ENCODE data around the gene SLAMF6. TPM values are rescaled to one million over a fixed set of nuclear protein-coding genes. Genes with fewer than 3 reads are reported as not detected.
"Not testable (repeated sequence)": the region's sequence is repeated elsewhere in the genome, so short reads cannot be mapped to it uniquely, and the experiment has no call there.

The SLAMF6 gene
- polyA plus RNA-seq, 1 experiment = not detected

DNA sequence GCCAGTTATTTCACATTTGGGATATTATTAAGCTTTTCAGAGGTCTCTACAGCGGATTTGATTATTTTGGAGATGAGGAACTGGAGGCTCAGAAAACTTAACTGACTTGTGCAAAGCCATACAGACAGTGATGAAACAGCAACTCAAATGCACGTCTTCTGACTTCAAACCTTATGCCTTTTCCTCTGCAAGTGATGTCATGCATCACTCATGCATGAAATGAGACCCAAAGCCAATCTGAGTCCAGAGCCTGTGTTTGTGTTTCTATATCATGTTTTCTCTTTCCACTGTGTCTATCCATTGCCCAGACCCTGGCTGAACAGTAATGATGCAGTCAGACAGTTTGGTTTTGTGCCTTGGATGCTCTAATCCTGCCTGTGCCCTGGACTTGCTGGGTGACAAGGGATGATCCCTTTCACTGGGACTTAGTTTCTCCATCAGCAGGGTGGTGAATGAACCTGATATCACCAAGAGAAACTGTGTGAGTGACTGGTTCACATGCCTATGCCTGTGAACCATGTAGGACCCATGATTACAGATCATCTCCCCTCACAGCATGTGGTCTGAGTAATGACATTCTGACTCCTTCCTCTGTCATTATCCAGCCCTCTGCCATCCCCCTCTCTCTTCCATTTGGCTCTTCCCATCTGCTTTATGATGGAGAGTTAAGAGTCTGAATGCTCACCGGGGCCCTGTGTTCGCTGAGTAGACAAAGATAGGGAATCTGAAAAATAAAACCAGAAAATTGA lies 33.4 kb downstream of the SLAMF6 start:
- DNase-seq (ENCODE audit: low read depth) = no peak
- Histone ChIP-seq H3K4me3 (ENCODE audit: low read depth, low read length) (no peak overlapping the region), H3K27me3 (ENCODE audit: control insufficient read depth, insufficient read depth, low read length) (no peaks in the 10 kb centered on the region), H3K36me3 (ENCODE audit: control insufficient read depth, insufficient read depth, low read length) (no peaks in the 10 kb centered on the region)
- TF ChIP-seq, protein P1, sequence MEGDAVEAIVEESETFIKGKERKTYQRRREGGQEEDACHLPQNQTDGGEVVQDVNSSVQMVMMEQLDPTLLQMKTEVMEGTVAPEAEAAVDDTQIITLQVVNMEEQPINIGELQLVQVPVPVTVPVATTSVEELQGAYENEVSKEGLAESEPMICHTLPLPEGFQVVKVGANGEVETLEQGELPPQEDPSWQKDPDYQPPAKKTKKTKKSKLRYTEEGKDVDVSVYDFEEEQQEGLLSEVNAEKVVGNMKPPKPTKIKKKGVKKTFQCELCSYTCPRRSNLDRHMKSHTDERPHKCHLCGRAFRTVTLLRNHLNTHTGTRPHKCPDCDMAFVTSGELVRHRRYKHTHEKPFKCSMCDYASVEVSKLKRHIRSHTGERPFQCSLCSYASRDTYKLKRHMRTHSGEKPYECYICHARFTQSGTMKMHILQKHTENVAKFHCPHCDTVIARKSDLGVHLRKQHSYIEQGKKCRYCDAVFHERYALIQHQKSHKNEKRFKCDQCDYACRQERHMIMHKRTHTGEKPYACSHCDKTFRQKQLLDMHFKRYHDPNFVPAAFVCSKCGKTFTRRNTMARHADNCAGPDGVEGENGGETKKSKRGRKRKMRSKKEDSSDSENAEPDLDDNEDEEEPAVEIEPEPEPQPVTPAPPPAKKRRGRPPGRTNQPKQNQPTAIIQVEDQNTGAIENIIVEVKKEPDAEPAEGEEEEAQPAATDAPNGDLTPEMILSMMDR (IDR thresholded peaks at IDR 0.05; ENCODE audit: insufficient read depth, low read depth, low read length) = no peak
- ChIA-PET POLR2A (no interaction called here), CTCF (no interaction called here)

- Histone ChIP-seq H3K27me3 (ENCODE audit: control insufficient read depth, insufficient read depth, low read length) (no peaks in the 10 kb centered on the region), H3K4me3 (ENCODE audit: low read depth, low read length) (no peak overlapping the region), H3K36me3 (ENCODE audit: control insufficient read depth, insufficient read depth, low read length) (no peaks in the 10 kb centered on the region)
- CTCF ChIA-PET = no interaction called here
- DNase-seq (ENCODE audit: low read depth) = no peak
- TF ChIP-seq, protein P1 (IDR thresholded peaks at IDR 0.05; ENCODE audit: insufficient read depth, low read depth, low read length) = no peak
- POLR2A ChIA-PET = no interaction called here
These were observed 34.6 kb downstream of the SLAMF6 start for GRCh38 chr1:160488347-160489058.

GRCh38 chr1:160486453-160486852 lies 36.6 kb downstream of the SLAMF6 start:
- TF ChIP-seq, protein P1 (IDR thresholded peaks at IDR 0.05; ENCODE audit: insufficient read depth, low read depth, low read length) = no peak
- no peak overlapping the region for H3K4me3 ChIP-seq (ENCODE audit: low read depth, low read length)
- ChIA-PET CTCF (no interaction called here), POLR2A (no interaction called here)
- no peaks in the 10 kb centered on the region for H3K36me3 ChIP-seq (ENCODE audit: control insufficient read depth, insufficient read depth, low read length)
- DNase-seq (ENCODE audit: low read depth) = no peak
- no peaks in the 10 kb centered on the region for H3K27me3 ChIP-seq (ENCODE audit: control insufficient read depth, insufficient read depth, low read length)

- POLR2A ChIA-PET = no interaction called here
- Histone ChIP-seq H3K36me3 (ENCODE audit: control insufficient read depth, insufficient read depth, low read length) (no peaks in the 10 kb centered on the region), H3K4me3 (ENCODE audit: low read depth, low read length) (no peak overlapping the region), H3K27me3 (ENCODE audit: control insufficient read depth, insufficient read depth, low read length) (no peaks in the 10 kb centered on the region)
- CTCF ChIA-PET = no interaction called here
- DNase-seq (ENCODE audit: low read depth) = no peak
- TF ChIP-seq, protein P1 (IDR thresholded peaks at IDR 0.05; ENCODE audit: insufficient read depth, low read depth, low read length) = no peak
These were observed 39.4 kb downstream of the SLAMF6 start for GRCh38 chr1:160483505-160484185.

GRCh38 chr1:160481979-160482596 lies 41.0 kb downstream of the SLAMF6 start:
- POLR2A ChIA-PET = no interaction called here
- CTCF ChIA-PET = no interaction called here

GRCh38 chr1:160480781-160481180 lies 42.3 kb downstream of the SLAMF6 start:
- H3K36me3 ChIP-seq (ENCODE audit: control insufficient read depth, insufficient read depth, low read length); POLR2A ChIA-PET; H3K4me3 ChIP-seq (ENCODE audit: low read depth, low read length); DNase-seq (ENCODE audit: low read depth); H3K27me3 ChIP-seq (ENCODE audit: control insufficient read depth, insufficient read depth, low read length); CTCF ChIA-PET: not testable (repeated sequence)

More at GRCh38 chr1:160481979-160482596, 41.0 kb downstream of the SLAMF6 start:
- H3K4me3 ChIP-seq (ENCODE audit: low read depth, low read length) = no peak overlapping the region
- no peaks in the 10 kb centered on the region for H3K27me3 ChIP-seq (ENCODE audit: control insufficient read depth, insufficient read depth, low read length)
- no peak for DNase-seq (ENCODE audit: low read depth)
- no peaks in the 10 kb centered on the region for H3K36me3 ChIP-seq (ENCODE audit: control insufficient read depth, insufficient read depth, low read length)
- TF ChIP-seq, protein P1 (IDR thresholded peaks at IDR 0.05; ENCODE audit: insufficient read depth, low read depth, low read length) = no peak

- DNase-seq (ENCODE audit: low read depth); H3K36me3 ChIP-seq (ENCODE audit: control insufficient read depth, insufficient read depth, low read length); H3K27me3 ChIP-seq (ENCODE audit: control insufficient read depth, insufficient read depth, low read length); CTCF ChIA-PET; H3K4me3 ChIP-seq (ENCODE audit: low read depth, low read length); POLR2A ChIA-PET: not testable (repeated sequence)
These were observed 44.0 kb downstream of the SLAMF6 start for GRCh38 chr1:160479091-160479490.
